Heart left ventricle (tissue), 16 donors: ENCODE measurements around the gene YY1. TPM values are rescaled to one million over a fixed set of nuclear protein-coding genes. Genes with fewer than 3 reads are reported as not detected.
"Not testable (repeated sequence)": the region's sequence is repeated elsewhere in the genome, so short reads cannot be mapped to it uniquely, and the experiment has no call there.

Experiments used
- ATAC-seq, 4 donors: fragments of 200-7000 bp; cut with Tn5 transposase; one replicate each; pipeline ENCODE4 v1.9.1; 2020 to 2022; ENCODE audit warnings: moderate library complexity in 4 of 4, mild to moderate bottlenecking in 3 of 4, moderate number of reproducible peaks in 1 of 4
- DNase-seq, 5 donors: peaks; one replicate each; pipeline ENCODE4 v3.0.0-alpha.2; 2020
- H3K27ac ChIP-seq, 12 donors: fragments of 200-600 bp; sonication (generic) in 4 of 12; one replicate each; pipeline versions ENCODE4 v1.5.0 to v1.8.0; 2016 to 2022; ENCODE audit warnings: mild to moderate bottlenecking in 2 of 12
- H3K27me3 ChIP-seq, 9 donors: fragments of 200-600 bp; sonication (generic) in 2 of 9; one replicate each; pipeline versions ENCODE4 v1.5.1 to v1.8.0; 2016 to 2022; ENCODE audit warnings: mild to moderate bottlenecking in 3 of 9
- H3K36me3 ChIP-seq, 9 donors: fragments of 200-600 bp; sonication (generic) in 2 of 9; one replicate each; pipeline versions ENCODE4 v1.5.0 to v1.8.0; 2018 to 2022; ENCODE audit warnings: mild to moderate bottlenecking in 2 of 9
- H3K4me1 ChIP-seq, 12 donors: fragments of 200-600 bp; sonication (generic) in 4 of 12; one replicate each; pipeline versions ENCODE4 v1.5.0 to v1.8.0; 2016 to 2022; ENCODE audit warnings: mild to moderate bottlenecking in 3 of 12
- H3K4me3 ChIP-seq, 12 donors: fragments of 200-600 bp; sonication (generic) in 4 of 12; one replicate each; pipeline versions ENCODE4 v1.5.0 to v1.8.0; 2017 to 2022; ENCODE audit warnings: mild to moderate bottlenecking in 9 of 12, moderate library complexity in 4 of 12
- H3K9me3 ChIP-seq, 12 donors: fragments of 200-600 bp; sonication (generic) in 4 of 12; one replicate each; pipeline versions ENCODE4 v1.5.0 to v1.8.0; 2016 to 2022; ENCODE audit warnings: mild to moderate bottlenecking in 1 of 12
- CTCF ChIP-seq, 12 donors: fragments of 200-600 bp; sonication (generic) in 4 of 12; IDR thresholded peaks; one replicate each; pipeline versions ENCODE4 v1.5.0 to v1.8.0; 2018 to 2022; ENCODE audit warnings: antibody characterized with exemption in 12 of 12, mild to moderate bottlenecking in 5 of 12
- POLR2A ChIP-seq, 2 donors: fragments of 450-650 bp; IDR thresholded peaks; one replicate each; pipeline ENCODE4 v1.6.1; 2017; ENCODE audit warnings: antibody characterized with exemption in 2 of 2, mild to moderate bottlenecking in 2 of 2, moderate library complexity in 2 of 2
- WGBS, 4 donors: extraction: QIAGEN DNeasy Blood & Tissue Kit in 2 of 4; methylation state at CpG; one replicate each; pipeline versions ENCODE4 v1.1.5 to v1.1.7; 2013 to 2018; 5-methylcytosine and 5-hydroxymethylcytosine counted together
- intact Hi-C, 10 donors: fragments of 100-400 bp; cut with DNase I; formaldehyde crosslinking; loops; one replicate each; pipeline versions ENCODE4 v1.11.1 to v1.14.2; 2022
- polyA plus RNA-seq, 2 donors: library from polyadenylated mRNA; stranded (reverse); fragments of 200-250 nt; gene quantifications; one replicate each; pipeline ENCODE4 v1.2.3, GENCODE V29; 2013
- total RNA-seq, 9 donors: library from RNA; depleted of rRNA in 2 of 9; stranded (reverse); fragments of >200 nt in 2 of 9; fragmentation: NEBNext Ultra II Directional in 3 of 9; extraction: Animal tissue kit (Norgen Biotek cat#: 25700) in 3 of 9; gene quantifications; one replicate each; pipeline versions ENCODE4 v1.1.0 to v1.2.4, GENCODE V29; 2016 to 2023
- donor health status: ischemic (EF 13 %, LVEDD 7.1; RV severe dilation, severe dysfunction).
- donor health status: healthy with polysubstance abuse.
- donor health status: DM: no; HTN: yes; CAD: no.
- donor health status: DM: no; HTN: no; CAD: no.
- donor health status: ischemic (EF 25% LVEDD 6.9; RV normal size, moderate dysfunction).
- donor health status: ischemic (EF 25% LVEDD 5.7; RV mildly dilated, moderate dysfunction).
- donor health status: healthy.
- donor health status: DM: yes; HTN: yes; CAD: no.
- donor health status: ischemic (EF 35%, LVEDD 5.7; RV mildly dilated, moderate dysfunction).
- donor health status: nonischemic (EF 11% LVEDD 7.7; RV severe dilation, severe dysfunction).
- donor health status: DM: yes; HTN: yes; CAD: no.
- donor health status: PGD.
- donor health status: ischemic (EF 29% LVEDD 5.4; RV normal size, mild dysfunction).
- donor health status: nonischemic (EF 23%, LVEDD 6.1; RV moderate dilation, normal function).

YY1 gene
- total and polyA plus RNA-seq, 11 donors: 18.4 to 59.7 (median 45.1) TPM

- ATAC-seq: peak; percentile 68 to 94 (median 91)
These were observed 67.4 kb downstream of the YY1 start, which contains the start of gene SLC25A29 for GRCh38 chr14:100306101-100306997. SLC25A29 (minus strand) TSS chr14:100306444; CDS start chr14:100306232, 212 bp downstream.

GRCh38 chr14:100306998-100307765 is 68.2 kb downstream of the YY1 start:
- TF ChIP-seq CTCF (IDR thresholded peaks at IDR 0.05): no peak
- TF ChIP-seq POLR2A (IDR thresholded peaks at IDR 0.05): no peak
- Histone ChIP-seq H3K36me3 (no peaks in the 10 kb centered on the region), H3K4me1 (peaks cover 0 to 61% (median 32%) of the 10 kb centered on the region in 12 donors), H3K9me3 (no peaks in the 10 kb centered on the region), H3K27me3 (no peaks in the 10 kb centered on the region), H3K27ac (peak overlapping the region; percentile 82 to 95 (median 90)), H3K4me3 (peak overlapping the region; percentile 59 to 99 (median 88))
- intact Hi-C loops: loop anchor here in 8 of 10 donors (2.0 to 5.0 kb wide), 5 partner anchors 65 to 70 kb away; partner anchors contain the start of genes WDR25 (in 6 of the 8) and YY1 (in 1 of the 8)
- 5 to 8% (median 6%) methylated on average over 34 to 49 of the region's 49 CpGs for WGBS, 4 donors
- peak in 3 of 4 donors; percentile 6 to 30 (median 14) for ATAC-seq
- no peak for DNase-seq

More at GRCh38 chr14:100306101-100306997, 67.4 kb downstream of the YY1 start, which contains the start of gene SLC25A29:
- peak; percentile 3 to 84 for TF ChIP-seq POLR2A (IDR thresholded peaks at IDR 0.05)
- no peak for TF ChIP-seq CTCF (IDR thresholded peaks at IDR 0.05)
- Histone ChIP-seq H3K4me3 (peak within 1 kb of the TSS; percentile 59 to 99 (median 88)), H3K4me1 (peaks cover 0 to 61% (median 28%) of the 10 kb centered on the region in 12 donors), H3K9me3 (no peaks in the 10 kb centered on the region), H3K36me3 (no peaks in the 10 kb centered on the region), H3K27me3 (no peaks in the 10 kb centered on the region), H3K27ac (peak within 1 kb of the TSS; percentile 82 to 95 (median 90))
- intact Hi-C loops: loop anchor here in 8 of 10 donors (2.0 to 5.0 kb wide), 5 partner anchors 64 to 71 kb away; partner anchors contain the start of genes WDR25 (in 6 of the 8) and YY1 (in 1 of the 8)
- 1 to 3% (median 1%) methylated on average over 41 to 131 of the region's 131 CpGs for WGBS, 4 donors
- DNase-seq: peak; percentile 90 to 94 (median 92)

- Histone ChIP-seq H3K36me3 (no peaks in the 10 kb centered on the region), H3K27ac (peak overlapping the region; percentile 82 to 95 (median 90)), H3K9me3 (no peaks in the 10 kb centered on the region), H3K27me3 (no peaks in the 10 kb centered on the region), H3K4me3 (peak overlapping the region in 10 of 12 donors; percentile 80 to 99 (median 89)), H3K4me1 (peaks cover 0 to 67% (median 31%) of the 10 kb centered on the region in 12 donors)
- ATAC-seq (no peak), DNase-seq (no peak)
- WGBS, 4 donors: 84 to 93% (median 89%) methylated on average over 5 of the region's 5 CpGs
- intact Hi-C loops: loop anchor here in 8 of 10 donors (2.0 to 5.0 kb wide), 5 partner anchors 64 to 69 kb away; partner anchors contain the start of genes WDR25 (in 6 of the 8) and YY1 (in 1 of the 8)
- TF ChIP-seq POLR2A (IDR thresholded peaks at IDR 0.05) (no peak), CTCF (IDR thresholded peaks at IDR 0.05) (no peak)
These were observed 69.0 kb downstream of the YY1 start for GRCh38 chr14:100307766-100308426.

GRCh38 chr14:100308427-100308792 is 69.5 kb downstream of the YY1 start:
- Histone ChIP-seq H3K4me1 (peaks cover 0 to 67% (median 33%) of the 10 kb centered on the region in 12 donors), H3K27ac (peak overlapping the region in 6 of 12 donors; percentile 45 to 93 (median 56))
- H3K4me3 ChIP-seq, DNase-seq, H3K27me3 ChIP-seq, H3K36me3 ChIP-seq, H3K9me3 ChIP-seq, ATAC-seq: not testable (repeated sequence)
- intact Hi-C loops: loop anchor here in 8 of 10 donors (5.0 kb wide), 3 partner anchors 64 to 69 kb away; partner anchors contain the start of gene WDR25 (in 5 of the 8)
- 82 to 89% (median 87%) methylated on average over 6 of the region's 6 CpGs for WGBS, 4 donors
